HG02870 (cell line): ENCODE measurements around the gene RAB34.
A peak's percentile ranks its signal among the peaks of the same experiment; 100 is the strongest.
"Not testable (repeated sequence)": the region's sequence is repeated elsewhere in the genome, so short reads cannot be mapped to it uniquely, and the experiment has no call there.

Experiments used
- ATAC-seq: cut with Tn5 transposase; IDR thresholded peaks from one replicate; pipeline ENCODE4 v1.9.1; 2021; ENCODE audit warnings: mild to moderate bottlenecking, moderate library complexity; ENCODE audit not compliant: unreplicated experiment

RAB34 gene

DNA sequence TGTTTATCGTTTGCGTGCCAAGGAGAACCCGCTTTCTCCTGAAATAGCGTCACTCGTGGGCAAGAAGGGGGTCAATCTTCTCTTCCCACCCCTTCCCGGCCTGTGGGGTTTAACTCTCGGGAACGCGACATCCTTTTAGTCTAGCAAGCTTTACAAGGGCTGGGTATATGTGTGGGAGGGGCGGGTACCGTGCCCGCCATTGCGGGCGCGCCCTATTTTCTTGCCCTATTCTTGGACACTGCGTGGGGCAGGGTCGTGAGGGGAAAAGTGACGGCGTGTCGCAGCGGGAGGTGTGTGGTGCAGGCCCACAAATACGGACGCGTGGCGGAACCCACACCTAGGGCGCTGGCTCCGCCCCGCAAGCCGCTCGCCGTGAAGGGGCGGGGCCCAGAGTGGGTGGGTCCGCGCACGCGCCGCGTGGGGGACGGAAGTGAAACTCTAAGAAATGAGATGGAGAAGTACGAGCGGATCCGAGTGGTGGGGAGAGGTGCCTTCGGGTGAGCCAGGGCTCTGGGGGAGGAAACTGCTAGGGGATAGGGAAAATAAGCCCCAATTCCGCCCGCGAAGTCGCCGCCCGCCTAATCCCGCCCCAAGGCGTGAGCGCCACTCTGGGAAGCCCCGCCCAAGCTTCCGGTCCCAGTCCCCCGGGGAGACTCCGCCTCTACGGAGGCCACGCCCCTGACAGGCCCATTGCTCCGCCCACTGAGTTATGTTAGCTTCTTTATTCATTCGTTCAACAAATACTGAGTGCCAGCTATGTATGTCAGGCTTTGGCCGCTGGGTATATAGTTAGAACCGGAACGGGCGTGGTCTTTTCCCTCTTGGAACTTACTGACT lies 10.9 kb upstream of the RAB34 start, which contains the start of gene NEK8:
TSS of gene NEK8 (plus strand) at position 425 of the 837 bp plus-strand sequence. CDS start at position 451, 26 bp downstream.
- peak; percentile 30 for ATAC-seq

DNA sequence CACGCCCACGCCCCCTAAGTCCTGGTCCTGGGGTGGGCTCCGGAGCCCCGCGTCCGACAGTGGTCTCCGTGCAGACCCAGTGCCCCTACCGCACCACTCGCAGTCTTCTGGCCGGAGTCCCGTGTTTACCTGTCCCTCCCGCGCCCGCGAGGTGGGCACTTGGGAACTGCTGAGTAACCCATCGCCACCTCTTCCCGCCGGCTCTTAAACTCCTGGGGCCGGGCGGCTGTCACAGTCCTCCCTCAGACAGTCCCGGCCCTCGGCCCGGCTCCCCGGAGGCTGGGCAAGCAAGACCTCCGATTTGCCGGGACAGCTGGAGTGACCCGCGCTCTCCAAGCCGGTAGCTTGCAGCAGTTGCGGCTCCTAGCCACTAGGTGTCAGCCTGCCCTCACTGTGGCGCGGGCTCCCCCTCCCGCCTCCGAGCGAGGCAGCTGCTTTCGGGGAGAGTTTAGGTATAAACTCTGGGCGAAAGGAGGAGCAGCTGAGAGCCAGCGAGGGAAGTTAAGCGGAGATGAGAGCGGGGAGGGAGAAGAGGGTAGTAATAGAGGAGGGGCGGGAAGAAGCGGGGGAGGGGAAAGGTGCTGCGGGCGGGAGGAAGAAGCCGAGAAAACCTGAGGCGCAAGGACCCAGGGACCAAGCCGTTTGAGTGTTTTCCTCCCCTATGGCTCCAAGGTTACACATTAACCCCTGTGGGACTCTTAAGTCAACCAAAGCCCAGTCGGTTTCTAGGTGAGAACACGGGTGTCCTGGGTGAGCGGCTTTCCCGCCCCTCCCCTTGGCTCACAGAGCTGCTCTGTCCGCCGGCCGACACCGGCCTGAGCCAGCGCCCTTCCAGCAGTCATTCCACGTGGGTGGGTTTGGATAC lies 9.2 kb upstream of the RAB34 start:
- ATAC-seq: peak; percentile 34

GRCh38 chr17:28726226-28726626 lies 8.6 kb upstream of the RAB34 start, which contains the start of gene TLCD1:
Gene TLCD1, minus strand, starts transcription at chr17:28726233. Its CDS starts 136 bp downstream, at chr17:28726097.
- ATAC-seq: peak; percentile 15

DNA sequence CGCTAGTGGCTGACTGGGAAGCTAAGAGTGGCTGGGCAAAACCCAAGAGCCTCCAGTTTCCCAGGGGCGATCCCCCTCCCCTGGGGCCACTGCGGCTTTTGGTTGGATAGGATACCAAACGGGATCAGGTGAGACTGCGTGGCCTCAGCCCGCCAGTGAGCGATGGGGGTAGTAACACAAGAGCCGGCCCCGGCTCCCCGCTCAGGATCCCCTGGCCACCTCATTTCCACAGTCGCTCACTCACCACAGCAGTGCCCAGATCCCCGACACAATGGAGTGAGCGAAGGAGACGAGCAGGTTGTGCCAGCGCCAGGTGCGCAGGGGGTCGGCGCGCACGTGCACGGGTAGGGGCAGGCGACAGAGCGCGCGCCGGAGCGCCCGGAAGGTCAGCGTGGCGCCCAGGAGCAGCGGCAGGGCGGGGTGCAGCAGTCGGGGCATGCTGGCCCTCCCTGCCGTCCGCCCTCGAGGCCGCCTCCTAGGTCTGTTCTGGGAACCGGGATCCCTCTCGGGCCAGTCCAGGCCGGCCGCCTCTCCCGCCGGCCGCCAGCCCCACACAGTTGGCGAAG lies 8.1 kb upstream of the RAB34 start:
- no peak for ATAC-seq

- ATAC-seq: no peak
Observed at GRCh38 chr17:28725166-28725659, 7.5 kb upstream of the RAB34 start.

GRCh38 chr17:28724500-28725165 lies 7.0 kb upstream of the RAB34 start:
- ATAC-seq: no peak

DNA sequence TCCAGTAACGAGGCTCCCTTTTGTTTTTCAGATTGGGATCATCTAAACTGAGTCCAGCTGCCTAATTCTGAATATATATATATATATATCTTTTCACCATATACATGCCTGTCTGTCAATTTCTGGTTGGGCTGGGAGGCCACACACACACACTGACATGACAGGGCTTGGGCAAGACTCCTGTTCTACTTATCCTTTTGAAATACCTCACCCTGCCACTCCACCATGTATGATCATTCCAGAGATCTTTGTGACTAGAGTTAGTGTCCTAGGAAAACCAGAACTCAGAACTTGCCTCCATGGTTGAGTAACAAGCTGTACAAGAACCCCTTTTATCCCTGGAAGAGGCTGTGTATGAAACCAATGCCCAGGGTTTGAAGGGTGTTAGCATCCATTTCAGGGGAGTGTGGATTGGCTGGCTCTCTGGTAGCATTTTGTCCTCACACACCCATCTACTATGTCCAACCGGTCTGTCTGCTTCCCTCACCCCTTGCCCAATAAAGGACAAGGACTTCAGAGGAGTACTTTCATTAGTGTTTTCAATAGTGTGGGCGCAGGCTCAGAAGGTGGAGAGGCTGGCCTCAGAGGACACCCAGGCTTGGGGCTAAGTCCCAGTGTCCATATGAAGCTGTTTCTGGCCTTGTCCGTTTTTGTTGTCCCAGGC lies 6.3 kb upstream of the RAB34 start:
- not testable (repeated sequence) for ATAC-seq

DNA sequence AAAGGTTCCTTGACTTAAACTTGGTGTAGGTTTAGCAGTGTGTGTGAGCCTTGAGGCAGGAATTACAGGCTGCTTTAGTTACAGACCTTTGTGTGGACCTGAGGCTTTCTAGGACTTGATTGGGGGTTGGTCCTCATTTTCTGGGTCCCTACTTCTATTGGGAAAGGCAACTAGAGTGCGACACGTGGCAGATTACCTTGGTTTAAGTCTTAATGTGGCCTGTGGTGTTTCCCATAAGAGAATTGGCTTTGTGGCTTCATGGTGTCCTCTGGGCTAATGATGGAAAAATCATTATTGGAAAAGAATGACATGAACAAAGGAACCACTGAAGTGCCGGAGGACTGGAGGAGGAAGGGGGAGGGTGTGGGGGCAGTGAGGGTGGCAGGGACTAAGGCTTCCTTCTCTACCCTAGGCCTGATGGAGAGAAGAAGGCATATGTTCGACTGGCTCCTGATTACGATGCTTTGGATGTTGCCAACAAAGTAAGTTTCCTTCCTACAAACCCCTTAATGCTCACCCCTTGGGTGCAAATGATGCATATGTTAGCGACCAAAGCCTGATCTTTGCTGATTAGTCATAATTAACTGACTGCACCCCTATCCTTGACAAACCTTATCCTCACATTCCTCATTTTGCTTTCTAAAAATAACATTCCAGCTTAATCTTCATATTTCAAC lies 5.6 kb upstream of the RAB34 start:
- ATAC-seq: no peak

DNA sequence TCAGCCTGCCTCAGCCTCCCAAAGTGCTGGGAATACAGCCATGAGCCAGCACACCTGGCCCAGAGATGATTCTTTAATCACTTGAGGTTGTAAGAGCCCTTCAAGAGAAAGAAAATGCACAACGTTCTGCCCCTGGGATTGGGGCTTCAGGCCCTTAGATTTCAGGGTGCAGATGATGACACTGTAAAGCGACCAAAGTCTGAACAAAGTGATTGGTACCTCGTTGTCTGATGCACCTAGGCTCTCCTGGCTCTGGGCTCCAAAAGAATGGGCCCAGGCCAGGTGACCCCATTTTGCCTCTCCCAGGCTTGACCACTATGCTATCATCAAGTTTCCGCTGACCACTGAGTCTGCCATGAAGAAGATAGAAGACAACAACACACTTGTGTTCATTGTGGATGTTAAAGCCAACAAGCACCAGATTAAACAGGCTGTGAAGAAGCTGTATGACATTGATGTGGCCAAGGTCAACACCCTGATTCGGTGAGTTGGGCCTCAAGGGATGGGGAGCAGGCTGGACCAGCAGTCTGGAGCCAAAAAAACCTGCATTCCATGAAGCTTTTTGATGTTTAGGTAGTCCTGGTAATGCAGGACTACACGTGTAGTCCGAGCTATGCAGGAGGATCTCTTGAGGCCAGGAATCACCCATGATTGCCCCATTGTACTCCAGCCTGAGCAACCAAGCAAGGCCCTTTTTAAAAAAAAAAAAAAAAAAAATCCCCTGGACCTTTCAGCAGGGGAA lies 4.9 kb upstream of the RAB34 start:
- no peak for ATAC-seq

DNA sequence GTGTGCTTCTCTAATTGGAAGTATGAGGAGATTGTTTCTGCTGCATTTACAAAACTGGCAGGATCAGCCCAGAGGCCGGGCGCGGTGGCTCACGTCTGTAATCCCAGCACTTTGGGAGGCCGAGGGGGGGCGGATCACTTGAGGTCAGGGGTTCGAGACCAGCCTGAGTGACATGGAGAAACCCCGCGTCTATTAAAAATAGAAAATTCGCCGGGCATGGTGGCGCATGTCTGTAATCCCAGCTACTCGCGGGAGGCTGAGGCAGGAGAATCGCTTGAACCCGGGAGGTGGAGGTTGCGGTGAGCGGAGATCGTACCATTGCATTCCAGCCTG lies 3.3 kb upstream of the RAB34 start:
- ATAC-seq: not testable (repeated sequence)

GRCh38 chr17:28720247-28720996 lies 2.8 kb upstream of the RAB34 start:
- no peak for ATAC-seq

- no peak for ATAC-seq
Observed at GRCh38 chr17:28719021-28719433, 1.4 kb upstream of the RAB34 start.

DNA sequence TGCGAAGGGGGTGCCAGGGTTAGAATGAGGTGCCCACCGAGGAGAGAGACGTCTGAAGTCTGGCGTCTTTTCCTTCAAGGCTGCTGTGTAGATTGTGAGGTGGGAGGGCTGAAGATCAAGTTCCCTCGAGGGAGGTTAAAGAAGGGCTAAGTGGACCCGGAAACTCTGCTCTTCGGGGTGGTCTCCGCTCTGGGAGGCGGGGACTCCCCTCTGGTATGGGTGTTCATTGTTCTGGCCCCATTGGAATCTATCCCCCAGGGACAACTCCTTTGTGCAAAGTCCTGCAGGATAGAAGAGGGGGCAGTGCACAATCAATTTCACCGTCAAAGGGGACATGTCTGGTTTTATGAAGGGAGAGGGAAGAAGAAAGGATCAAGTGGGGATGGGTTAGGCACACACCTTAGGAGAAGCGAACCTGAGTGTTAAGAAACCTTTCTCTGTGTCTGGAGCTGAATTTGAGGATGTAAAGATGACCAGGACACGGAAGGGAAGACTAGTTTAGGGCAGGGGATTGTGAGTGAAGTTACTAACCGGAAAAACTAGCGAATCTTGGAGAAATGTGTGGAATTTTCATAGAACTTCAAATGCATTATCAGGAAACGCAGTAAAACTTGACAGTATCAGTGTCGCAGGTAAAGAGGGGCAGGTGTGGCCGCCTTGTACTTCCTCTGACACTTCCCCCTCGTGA lies 809 bp upstream of the RAB34 start:
- ATAC-seq: no peak

GRCh38 chr17:28716740-28717577 lies 709 bp downstream of the RAB34 start:
- ATAC-seq: no peak

- no peak for ATAC-seq
Observed at GRCh38 chr17:28715217-28715616, 2.5 kb downstream of the RAB34 start.

GRCh38 chr17:28714281-28714680 lies 3.4 kb downstream of the RAB34 start:
- ATAC-seq: no peak
